HG03196 (cell line): ENCODE data around the gene ABITRAM.

ENCODE experiments used
- ATAC-seq: cut with Tn5 transposase; IDR thresholded peaks from one replicate; pipeline ENCODE4 v1.9.1; 2021; ENCODE audit not compliant: unreplicated experiment

ABITRAM gene

DNA sequence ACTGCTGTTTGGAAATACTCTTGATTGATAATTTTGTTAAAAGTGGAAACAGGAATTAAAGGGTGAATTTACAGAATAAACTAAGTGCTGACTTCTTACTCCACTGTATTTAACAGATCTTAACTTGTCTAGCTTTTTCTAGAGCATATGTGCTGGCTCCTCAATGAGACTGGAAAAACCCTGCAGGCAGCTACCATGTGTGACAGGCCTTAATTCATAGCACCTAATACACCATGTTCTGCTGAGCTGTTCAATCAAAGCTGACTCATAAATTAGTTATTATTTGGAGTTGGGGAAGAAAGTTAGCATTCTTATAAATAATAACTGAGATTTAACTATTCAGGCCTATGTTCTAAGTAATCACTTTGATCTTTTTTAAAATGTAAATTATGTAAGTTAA, 49.7 kb downstream of the ABITRAM start:
- no peak for ATAC-seq
